Mesothelial cell of epicardium (in vitro differentiated cells): ENCODE measurements around the gene PSMC6. TPM values are rescaled to one million over a fixed set of nuclear protein-coding genes. Genes with fewer than 3 reads are reported as not detected.
"Not testable (repeated sequence)": the region's sequence is repeated elsewhere in the genome, so short reads cannot be mapped to it uniquely, and the experiment has no call there.

Experiments used
- DNase-seq, 2 experiments: peaks; one replicate each; pipeline ENCODE4 v3.0.0; 2021; ENCODE audit warnings: low spot score in 2 of 2; ENCODE audit not compliant: unreplicated experiment in 2 of 2
- H3K27ac Mint-ChIP-seq: 2 replicates; pipeline ENCODE4 v1.8.0; 2021; ENCODE audit warnings: mixed read lengths
- H3K27me3 Mint-ChIP-seq: 2 replicates; pipeline ENCODE4 v1.8.0; 2021; ENCODE audit warnings: low read depth, mixed read lengths
- H3K36me3 Mint-ChIP-seq: 2 replicates; pipeline ENCODE4 v1.8.0; 2021; ENCODE audit warnings: mixed read lengths
- H3K4me1 Mint-ChIP-seq: 2 replicates; pipeline ENCODE4 v1.8.0; 2021; ENCODE audit warnings: mixed read lengths
- H3K4me3 Mint-ChIP-seq: 2 replicates; pipeline ENCODE4 v1.8.0; 2021; ENCODE audit warnings: mild to moderate bottlenecking, moderate library complexity, mixed read lengths
- H3K9me3 Mint-ChIP-seq: 2 replicates; pipeline ENCODE4 v1.8.0; 2021; ENCODE audit warnings: mixed read lengths
- CTCF ChIP-seq: fragments of 200-600 bp; sonication (generic); IDR thresholded peaks from one replicate; pipeline ENCODE4 v1.5.0; 2021; ENCODE audit warnings: antibody characterized with exemption; ENCODE audit not compliant: unreplicated experiment
- total RNA-seq: library from RNA; stranded (reverse); gene quantifications from 3 replicates; pipeline ENCODE4 v1.2.1, GENCODE V29; 2021

Gene PSMC6
- total RNA-seq, 1 donor from 2014 or later, result 106 TPM

- Mint-ChIP-seq H3K36me3 (peaks cover 40% of the 10 kb centered on the region), H3K9me3 (no peaks in the 10 kb centered on the region), H3K4me3 (no peak overlapping the region), H3K27ac (no peak overlapping the region), H3K27me3 (no peaks in the 10 kb centered on the region), H3K4me1 (no peaks in the 10 kb centered on the region)
- no peak for DNase-seq
- no peak for TF ChIP-seq CTCF
Measured at GRCh38 chr14:52723514-52724359, 16.7 kb downstream of the PSMC6 start.

- Mint-ChIP-seq H3K27ac (no peak overlapping the region), H3K27me3 (no peaks in the 10 kb centered on the region), H3K4me1 (no peaks in the 10 kb centered on the region), H3K9me3 (no peaks in the 10 kb centered on the region), H3K36me3 (peaks cover 36% of the 10 kb centered on the region), H3K4me3 (no peak overlapping the region)
- DNase-seq, result no peak
- TF ChIP-seq CTCF, result no peak
Measured at GRCh38 chr14:52724360-52724644, 17.3 kb downstream of the PSMC6 start.

- not testable (repeated sequence) for H3K4me1 Mint-ChIP-seq, H3K27me3 Mint-ChIP-seq, H3K9me3 Mint-ChIP-seq, H3K27ac Mint-ChIP-seq, H3K4me3 Mint-ChIP-seq, DNase-seq
- peaks cover 21% of the 10 kb centered on the region for H3K36me3 Mint-ChIP-seq
Measured at GRCh38 chr14:52727509-52727908, 20.5 kb downstream of the PSMC6 start.

GRCh38 chr14:52729035-52729434, 22.0 kb downstream of the PSMC6 start:
- H3K9me3 Mint-ChIP-seq, H3K27me3 Mint-ChIP-seq, H3K4me3 Mint-ChIP-seq, DNase-seq: not testable (repeated sequence)
- peaks cover 18% of the 10 kb centered on the region for H3K4me1 Mint-ChIP-seq
- H3K27ac Mint-ChIP-seq, result peak overlapping the region; percentile 47
- peaks cover 25% of the 10 kb centered on the region for H3K36me3 Mint-ChIP-seq

- no peaks in the 10 kb centered on the region for H3K9me3 Mint-ChIP-seq
- peak overlapping the region; percentile 97 for H3K4me3 Mint-ChIP-seq
- peak overlapping the region; percentile 91 for H3K27ac Mint-ChIP-seq
- no peak for TF ChIP-seq CTCF
- H3K27me3 Mint-ChIP-seq, result no peaks in the 10 kb centered on the region
- DNase-seq, result no peak
- peaks cover 18% of the 10 kb centered on the region for H3K4me1 Mint-ChIP-seq
- H3K36me3 Mint-ChIP-seq, result peaks cover 25% of the 10 kb centered on the region
Measured at GRCh38 chr14:52729585-52729924, 22.6 kb downstream of the PSMC6 start.

GRCh38 chr14:52729925-52730708, 23.1 kb downstream of the PSMC6 start, which contains the start of gene STYX:
Gene STYX, plus strand, starts transcription at chr14:52730166. Its CDS starts 309 bp downstream, at chr14:52730475.
- peaks cover 19% of the 10 kb centered on the region for H3K4me1 Mint-ChIP-seq
- H3K36me3 Mint-ChIP-seq, result peaks cover 27% of the 10 kb centered on the region
- peak; percentile 25 for TF ChIP-seq CTCF
- no peaks in the 10 kb centered on the region for H3K9me3 Mint-ChIP-seq
- DNase-seq, result peak; percentile 98 to 99
- peak within 1 kb of the TSS; percentile 97 for H3K27ac Mint-ChIP-seq
- H3K4me3 Mint-ChIP-seq, result peak within 1 kb of the TSS; percentile 97
- H3K27me3 Mint-ChIP-seq, result no peaks in the 10 kb centered on the region
